ENCODE measurements around the gene PMFBP1. TPM values are rescaled to one million over a fixed set of nuclear protein-coding genes. Genes with fewer than 3 reads are reported as not detected.

Gene PMFBP1
- total RNA-seq, 2 experiments from 2014 or later = 1.1 to 1.2 TPM

DNA sequence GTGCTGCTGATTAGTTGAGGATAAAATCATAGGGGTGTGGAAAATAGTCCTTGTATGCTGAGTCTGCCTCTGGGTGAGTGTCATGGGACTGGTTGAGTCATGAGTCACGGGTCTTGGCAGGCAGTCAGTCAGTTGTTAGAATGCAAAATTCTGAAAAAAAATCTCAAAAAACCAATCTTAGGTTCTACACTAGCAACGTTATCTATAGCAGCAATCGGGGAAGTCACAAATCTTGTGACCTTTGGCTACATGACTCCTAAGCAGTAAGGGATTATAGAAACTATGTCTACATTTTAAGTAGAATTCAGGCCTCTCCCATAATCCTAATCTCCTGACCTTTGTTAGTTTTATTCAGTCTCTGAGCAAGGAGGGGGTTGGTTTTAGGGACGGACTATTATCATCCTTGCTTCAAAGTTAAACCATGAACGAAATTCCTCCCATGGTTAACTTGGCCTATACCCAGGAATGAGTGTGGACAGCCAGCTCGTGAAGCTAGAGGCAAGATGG is 18.0 kb upstream of the PMFBP1 start:
- Mint-ChIP-seq H3K27me3 (no peaks in the 10 kb centered on the region), H3K36me3 (ENCODE audit: low read depth) (no peaks in the 10 kb centered on the region), H3K4me3 (no peak overlapping the region), H3K27ac (no peak overlapping the region), H3K4me1 (ENCODE audit: low read depth) (no peaks in the 10 kb centered on the region), H3K9me3 (no peaks in the 10 kb centered on the region)
- DNase-seq (no peak), ATAC-seq (no peak)
- TF ChIP-seq, protein P1, sequence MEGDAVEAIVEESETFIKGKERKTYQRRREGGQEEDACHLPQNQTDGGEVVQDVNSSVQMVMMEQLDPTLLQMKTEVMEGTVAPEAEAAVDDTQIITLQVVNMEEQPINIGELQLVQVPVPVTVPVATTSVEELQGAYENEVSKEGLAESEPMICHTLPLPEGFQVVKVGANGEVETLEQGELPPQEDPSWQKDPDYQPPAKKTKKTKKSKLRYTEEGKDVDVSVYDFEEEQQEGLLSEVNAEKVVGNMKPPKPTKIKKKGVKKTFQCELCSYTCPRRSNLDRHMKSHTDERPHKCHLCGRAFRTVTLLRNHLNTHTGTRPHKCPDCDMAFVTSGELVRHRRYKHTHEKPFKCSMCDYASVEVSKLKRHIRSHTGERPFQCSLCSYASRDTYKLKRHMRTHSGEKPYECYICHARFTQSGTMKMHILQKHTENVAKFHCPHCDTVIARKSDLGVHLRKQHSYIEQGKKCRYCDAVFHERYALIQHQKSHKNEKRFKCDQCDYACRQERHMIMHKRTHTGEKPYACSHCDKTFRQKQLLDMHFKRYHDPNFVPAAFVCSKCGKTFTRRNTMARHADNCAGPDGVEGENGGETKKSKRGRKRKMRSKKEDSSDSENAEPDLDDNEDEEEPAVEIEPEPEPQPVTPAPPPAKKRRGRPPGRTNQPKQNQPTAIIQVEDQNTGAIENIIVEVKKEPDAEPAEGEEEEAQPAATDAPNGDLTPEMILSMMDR (IDR thresholded peaks at IDR 0.05) = no peak
- intact Hi-C loops (cut with micrococcal nuclease) = no loop called here
- CTCF ChIA-PET = interaction anchor here (1.5 kb wide), 1 partner anchor 277 kb away, joined by 3 read pairs; no protein-coding TSS in a partner anchor
- POLR2A ChIA-PET = no interaction called here

GRCh38 chr16:72188541-72188940 is 16.6 kb upstream of the PMFBP1 start:
- no peaks in the 10 kb centered on the region for H3K4me1 Mint-ChIP-seq (ENCODE audit: low read depth)
- TF ChIP-seq, protein P1 (IDR thresholded peaks at IDR 0.05) = no peak
- intact Hi-C loops (cut with micrococcal nuclease) = no loop called here
- DNase-seq (no peak), ATAC-seq (no peak)
- POLR2A ChIA-PET = no interaction called here
- no peaks in the 10 kb centered on the region for H3K9me3 Mint-ChIP-seq
- H3K27me3 Mint-ChIP-seq = no peaks in the 10 kb centered on the region
- CTCF ChIA-PET = interaction anchor here (1.5 kb wide), 1 partner anchor 279 kb away, joined by 3 read pairs; no protein-coding TSS in a partner anchor
- no peak overlapping the region for H3K4me3 Mint-ChIP-seq
- H3K36me3 Mint-ChIP-seq (ENCODE audit: low read depth) = no peaks in the 10 kb centered on the region
- no peak overlapping the region for H3K27ac Mint-ChIP-seq

DNA sequence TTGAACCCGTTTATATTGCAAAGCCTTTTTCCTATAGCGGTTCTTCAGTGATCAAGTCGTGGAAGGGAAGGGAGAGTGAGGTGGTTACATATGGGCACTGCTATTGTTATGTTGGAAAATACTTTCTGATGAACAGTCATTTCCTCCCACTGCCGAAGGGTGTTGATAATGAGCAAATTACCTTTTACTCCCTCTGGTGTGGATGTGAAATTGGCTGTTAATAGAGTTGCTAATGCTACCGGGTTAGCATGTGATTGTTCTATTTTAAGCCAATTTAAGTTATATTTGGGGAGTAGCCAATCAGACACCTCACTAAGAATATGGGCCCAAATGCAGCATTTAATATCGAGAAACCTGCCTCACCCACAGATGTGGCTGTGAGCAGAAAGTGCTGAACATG is 15.6 kb upstream of the PMFBP1 start:
- Mint-ChIP-seq H3K9me3 (no peaks in the 10 kb centered on the region), H3K27ac (no peak overlapping the region)

GRCh38 chr16:72182976-72183375 is 11.0 kb upstream of the PMFBP1 start:
- intact Hi-C loops (cut with micrococcal nuclease) = no loop called here
- ChIA-PET POLR2A (interaction anchor here (1.1 kb wide), 1 partner anchor 11 kb away, joined by 3 read pairs; the partner anchor contains the start of gene PMFBP1), CTCF (no interaction called here)
- no peak for ATAC-seq
- Mint-ChIP-seq H3K27ac (no peak overlapping the region), H3K36me3 (ENCODE audit: low read depth) (no peaks in the 10 kb centered on the region), H3K9me3 (no peaks in the 10 kb centered on the region), H3K4me3 (no peak overlapping the region), H3K4me1 (ENCODE audit: low read depth) (no peaks in the 10 kb centered on the region), H3K27me3 (no peaks in the 10 kb centered on the region)
- TF ChIP-seq, protein P1 (IDR thresholded peaks at IDR 0.05) = no peak
- no peak for DNase-seq

More for the DNA sequence above, 15.6 kb upstream of the PMFBP1 start:
- Mint-ChIP-seq H3K27me3 (no peaks in the 10 kb centered on the region), H3K4me3 (no peak overlapping the region), H3K36me3 (ENCODE audit: low read depth) (no peaks in the 10 kb centered on the region), H3K4me1 (ENCODE audit: low read depth) (no peaks in the 10 kb centered on the region)
- DNase-seq (no peak), ATAC-seq (no peak)
- intact Hi-C loops (cut with micrococcal nuclease) = no loop called here
- ChIA-PET CTCF (no interaction called here), POLR2A (no interaction called here)
- TF ChIP-seq, protein P1 (IDR thresholded peaks at IDR 0.05) = no peak

DNA sequence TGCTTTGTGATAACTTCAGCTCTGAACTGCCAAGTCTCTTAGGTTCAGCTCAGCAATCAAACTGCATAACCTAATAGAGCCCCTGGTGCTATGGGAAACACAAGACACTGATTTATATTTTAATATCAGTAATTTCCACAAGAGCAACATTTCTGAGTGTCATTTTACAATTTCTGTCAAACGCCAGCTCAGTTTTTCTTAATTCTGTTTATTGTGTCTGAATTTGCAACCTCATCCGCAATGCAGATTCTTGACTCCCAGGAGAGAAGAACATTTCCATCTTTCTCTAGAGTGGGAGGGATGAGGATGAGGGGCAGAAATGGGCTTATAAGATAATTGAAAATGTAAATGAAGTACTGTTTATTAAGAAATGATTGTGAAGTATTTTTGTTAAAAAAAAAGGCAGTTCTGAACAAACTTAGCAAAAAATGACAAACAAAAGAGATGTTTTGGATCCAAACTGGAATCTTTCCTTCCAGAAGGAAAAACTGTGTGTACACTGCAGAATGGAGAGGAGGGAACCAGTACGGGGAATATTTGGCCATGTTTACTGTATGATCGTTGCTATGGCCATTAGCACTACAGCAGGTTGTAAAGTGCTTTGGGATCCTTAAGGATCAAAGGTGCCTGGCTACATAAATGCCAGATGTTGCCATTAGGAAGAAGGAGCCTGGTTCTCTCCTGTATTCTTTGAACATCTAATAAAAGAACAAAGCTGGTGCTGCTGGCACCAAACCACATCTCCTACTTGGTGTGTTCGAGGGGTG is 7.4 kb upstream of the PMFBP1 start:
- TF ChIP-seq, protein P1 (IDR thresholded peaks at IDR 0.05) = no peak
- DNase-seq (no peak), ATAC-seq (no peak)
- ChIA-PET POLR2A (no interaction called here), CTCF (interaction anchor here (0.8 kb wide), 1 partner anchor 54 kb away, joined by 3 read pairs; no protein-coding TSS in a partner anchor)
- no peak overlapping the region for H3K27ac Mint-ChIP-seq
- H3K4me1 Mint-ChIP-seq (ENCODE audit: low read depth) = peaks cover 2% of the 10 kb centered on the region
- no peaks in the 10 kb centered on the region for H3K36me3 Mint-ChIP-seq (ENCODE audit: low read depth)
- no peaks in the 10 kb centered on the region for H3K27me3 Mint-ChIP-seq
- intact Hi-C loops (cut with micrococcal nuclease) = no loop called here
- H3K9me3 Mint-ChIP-seq = peaks cover 4% of the 10 kb centered on the region
- no peak overlapping the region for H3K4me3 Mint-ChIP-seq

Measured in activated CD8-positive, alpha-beta T cell treated with anti-CD3 and anti-CD28 coated beads for 36 hours (primary cell).